HS-5 (cell line): ENCODE data around the gene LCN12.

Source experiments
- DNase-seq: peaks from one replicate; pipeline ENCODE4 v3.0.0-alpha.2; 2012; ENCODE audit warnings: low read depth

LCN12 gene

GRCh38 chr9:136927343-136928271 is 24.5 kb upstream of the LCN12 start:
- DNase-seq = no peak

GRCh38 chr9:136928591-136928990 is 23.5 kb upstream of the LCN12 start:
- no peak for DNase-seq

- DNase-seq = no peak
These were observed 22.1 kb upstream of the LCN12 start for GRCh38 chr9:136930014-136930413.

GRCh38 chr9:136931611-136932130 is 20.4 kb upstream of the LCN12 start:
- DNase-seq = no peak

GRCh38 chr9:136934277-136934676 is 17.8 kb upstream of the LCN12 start:
- DNase-seq = no peak

- DNase-seq = no peak
These were observed 16.4 kb upstream of the LCN12 start for GRCh38 chr9:136935651-136936050.

GRCh38 chr9:136936645-136937170 is 15.4 kb upstream of the LCN12 start:
- DNase-seq = no peak

- no peak for DNase-seq
These were observed 14.7 kb upstream of the LCN12 start for GRCh38 chr9:136937186-136938001.

GRCh38 chr9:136939431-136939995 is 12.6 kb upstream of the LCN12 start:
- no peak for DNase-seq

- DNase-seq = no peak
These were observed 12.0 kb upstream of the LCN12 start for GRCh38 chr9:136939996-136940525.

- no peak for DNase-seq
These were observed 11.4 kb upstream of the LCN12 start for GRCh38 chr9:136940526-136941230.

GRCh38 chr9:136941231-136942111 is 10.6 kb upstream of the LCN12 start:
- no peak for DNase-seq

- DNase-seq = no peak
These were observed 9.8 kb upstream of the LCN12 start for GRCh38 chr9:136942112-136942880.

- DNase-seq = no peak
These were observed 9.2 kb upstream of the LCN12 start for GRCh38 chr9:136942881-136943230.

GRCh38 chr9:136943291-136944211 is 8.5 kb upstream of the LCN12 start:
- no peak for DNase-seq

GRCh38 chr9:136944212-136944518 is 7.9 kb upstream of the LCN12 start:
- DNase-seq = no peak

- DNase-seq = peak; percentile 59
These were observed 7.3 kb upstream of the LCN12 start, which contains the start of the genes C8G and FBXW5 for GRCh38 chr9:136944519-136945332. Gene C8G (plus strand): TSS chr9:136945243. CDS start chr9:136945321, 78 bp downstream. Gene FBXW5 (minus strand): TSS chr9:136944738. CDS start chr9:136944083, 655 bp downstream.
